HepG2 (cell line): ENCODE measurements around the gene NIP7. TPM values are rescaled to one million over a fixed set of nuclear protein-coding genes. Genes with fewer than 3 reads are reported as not detected.
A peak's percentile ranks its signal among the peaks of the same experiment; 100 is the strongest.

Experiments
- ATF2 ChIP-seq: sonication (generic); formaldehyde crosslinking; IDR thresholded peaks from 2 replicates; pipeline ENCODE4 v1.4.0; 2020; ENCODE audit warnings: missing genetic modification reagents
- CBX1 ChIP-seq: IDR thresholded peaks from one replicate; pipeline ENCODE4 v1.6.1; 2016; ENCODE audit warnings: antibody characterized with exemption, low read depth
- FLYWCH1 ChIP-seq: sonication (generic); formaldehyde crosslinking; IDR thresholded peaks from 2 replicates; pipeline ENCODE4 v1.8.1; 2023; ENCODE audit warnings: mild to moderate bottlenecking, missing genetic modification reagents
- HDAC2 ChIP-seq: sonication (generic); formaldehyde crosslinking; IDR thresholded peaks from 2 replicates; pipeline ENCODE4 v1.4.0; 2020; ENCODE audit warnings: missing genetic modification reagents
- HIVEP1 ChIP-seq: sonication (generic); formaldehyde crosslinking; IDR thresholded peaks from 2 replicates; pipeline ENCODE4 v1.4.0; 2020; ENCODE audit warnings: mild to moderate bottlenecking, missing genetic modification reagents
- HNRNPK ChIP-seq: fragments of 200-400 bp; formaldehyde crosslinking; IDR thresholded peaks from 2 replicates; pipeline ENCODE4 v1.6.1; 2018; ENCODE audit warnings: low read length, low read depth, moderate library complexity, mild to moderate bottlenecking; ENCODE audit not compliant: poor library complexity, severe bottlenecking
- KAT7 ChIP-seq: IDR thresholded peaks from 2 replicates; pipeline ENCODE4 v1.6.1; 2018; ENCODE audit warnings: borderline replicate concordance, missing compliant biosample characterization
- MAFK ChIP-seq, 2 experiments: IDR thresholded peaks in 1 of 2; conservative IDR thresholded peaks in 1 of 2; 2 replicates each; pipeline ENCODE4 v1.6.1; 2011; ENCODE audit warnings: improper control_type of control experiment in 2 of 2, low read length in 2 of 2
- MBNL3 ChIP-seq: fragments of 250-450 bp; sonication (Bioruptor Pico); conservative IDR thresholded peaks from 2 replicates; pipeline ENCODE4 v1.8.0; 2022; ENCODE audit warnings: mild to moderate bottlenecking, inconsistent platforms
- NFATC3 ChIP-seq: sonication (generic); formaldehyde crosslinking; IDR thresholded peaks from 2 replicates; pipeline ENCODE4 v1.5.1; 2020; ENCODE audit warnings: mild to moderate bottlenecking, missing genetic modification reagents
- PHF20 ChIP-seq: sonication (generic); formaldehyde crosslinking; IDR thresholded peaks from 2 replicates; pipeline ENCODE4 v1.5.0; 2020; ENCODE audit warnings: mild to moderate bottlenecking, missing genetic modification reagents
- SAP130 ChIP-seq: IDR thresholded peaks from 2 replicates; pipeline ENCODE4 v1.6.1; 2016; ENCODE audit warnings: low read depth
- SOX6 ChIP-seq, 2 experiments: fragments of 450-650 bp in 1 of 2; sonication (generic) in 1 of 2; formaldehyde crosslinking in 1 of 2; IDR thresholded peaks; 2 replicates each; pipeline versions ENCODE4 v1.4.0 to v1.6.1; 2017 to 2020; ENCODE audit warnings: antibody characterized with exemption in 1 of 2, mild to moderate bottlenecking in 1 of 2, missing genetic modification reagents in 1 of 2
- THAP11 ChIP-seq: IDR thresholded peaks from 2 replicates; pipeline ENCODE4 v1.6.1; 2016; ENCODE audit warnings: missing biosample characterization, missing genetic modification reagents
- THAP9 ChIP-seq: sonication (generic); formaldehyde crosslinking; IDR thresholded peaks from 2 replicates; pipeline ENCODE4; 2020; ENCODE audit warnings: missing genetic modification reagents, mild to moderate bottlenecking, borderline replicate concordance
- UBTF ChIP-seq: sonication (generic); formaldehyde crosslinking; IDR thresholded peaks from 2 replicates; pipeline ENCODE4 v1.4.0; 2020; ENCODE audit warnings: mild to moderate bottlenecking, missing genetic modification reagents
- ZBTB1 ChIP-seq: sonication (generic); formaldehyde crosslinking; IDR thresholded peaks from 2 replicates; pipeline ENCODE4 v1.4.0; 2020; ENCODE audit warnings: missing genetic modification reagents, borderline replicate concordance
- ZC3H13 ChIP-seq: sonication (generic); formaldehyde crosslinking; IDR thresholded peaks from 2 replicates; pipeline ENCODE4 v1.8.1; 2023; ENCODE audit warnings: mild to moderate bottlenecking, missing genetic modification reagents, moderate library complexity
- ZMYM4 ChIP-seq: sonication (generic); formaldehyde crosslinking; IDR thresholded peaks from 2 replicates; pipeline ENCODE4 v1.8.1; 2023; ENCODE audit warnings: mild to moderate bottlenecking, missing genetic modification reagents
- ZNF292 ChIP-seq: sonication (generic); formaldehyde crosslinking; IDR thresholded peaks from 2 replicates; pipeline ENCODE4 v1.8.1; 2022; ENCODE audit warnings: mild to moderate bottlenecking, low read depth, missing genetic modification reagents, borderline replicate concordance
- ZNF530 ChIP-seq: sonication (generic); formaldehyde crosslinking; IDR thresholded peaks from 2 replicates; pipeline ENCODE4 v1.5.0; 2020; ENCODE audit warnings: low read depth, mild to moderate bottlenecking, missing genetic modification reagents
- ZNF616 ChIP-seq: sonication (generic); formaldehyde crosslinking; IDR thresholded peaks from 2 replicates; pipeline ENCODE4 v1.5.0; 2020; ENCODE audit warnings: low read depth, mild to moderate bottlenecking, missing genetic modification reagents
- ZNF678 ChIP-seq: sonication (generic); formaldehyde crosslinking; IDR thresholded peaks from 2 replicates; pipeline ENCODE4 v1.4.0; 2020; ENCODE audit warnings: mild to moderate bottlenecking, missing genetic modification reagents
- polyA plus RNA-seq, 8 experiments: library from polyadenylated mRNA; depleted of rRNA in 3 of 8; stranded (reverse) in 7 of 8; unstranded in 1 of 8; fragments of >200 nt; fragmentation: Illumina TruSeq in 4 of 8; extraction: Trizol in 4 of 8; gene quantifications; 2 replicates each; pipeline versions ENCODE4 v1.2.1 to v1.2.3, GENCODE V29; 2011 to 2016; ENCODE audit warnings: low read depth in 4 of 8, missing spikeins in 1 of 8, mixed read lengths in 1 of 8; ENCODE audit not compliant: insufficient read depth in 1 of 8
- total RNA-seq, 5 experiments: library from RNA; depleted of rRNA; stranded (reverse); fragments of >200 nt; fragmentation: Illumina TruSeq; extraction: Trizol; gene quantifications; 2 replicates each; pipeline ENCODE4 v1.2.3, GENCODE V29; 2016; ENCODE audit warnings: low read depth in 1 of 5

Gene NIP7
- total and polyA plus RNA-seq, 2 of the 13 experiments (the other 11 are each of a cell fraction or from before 2014, with no cell fraction given), result 15.3 to 114 TPM

DNA sequence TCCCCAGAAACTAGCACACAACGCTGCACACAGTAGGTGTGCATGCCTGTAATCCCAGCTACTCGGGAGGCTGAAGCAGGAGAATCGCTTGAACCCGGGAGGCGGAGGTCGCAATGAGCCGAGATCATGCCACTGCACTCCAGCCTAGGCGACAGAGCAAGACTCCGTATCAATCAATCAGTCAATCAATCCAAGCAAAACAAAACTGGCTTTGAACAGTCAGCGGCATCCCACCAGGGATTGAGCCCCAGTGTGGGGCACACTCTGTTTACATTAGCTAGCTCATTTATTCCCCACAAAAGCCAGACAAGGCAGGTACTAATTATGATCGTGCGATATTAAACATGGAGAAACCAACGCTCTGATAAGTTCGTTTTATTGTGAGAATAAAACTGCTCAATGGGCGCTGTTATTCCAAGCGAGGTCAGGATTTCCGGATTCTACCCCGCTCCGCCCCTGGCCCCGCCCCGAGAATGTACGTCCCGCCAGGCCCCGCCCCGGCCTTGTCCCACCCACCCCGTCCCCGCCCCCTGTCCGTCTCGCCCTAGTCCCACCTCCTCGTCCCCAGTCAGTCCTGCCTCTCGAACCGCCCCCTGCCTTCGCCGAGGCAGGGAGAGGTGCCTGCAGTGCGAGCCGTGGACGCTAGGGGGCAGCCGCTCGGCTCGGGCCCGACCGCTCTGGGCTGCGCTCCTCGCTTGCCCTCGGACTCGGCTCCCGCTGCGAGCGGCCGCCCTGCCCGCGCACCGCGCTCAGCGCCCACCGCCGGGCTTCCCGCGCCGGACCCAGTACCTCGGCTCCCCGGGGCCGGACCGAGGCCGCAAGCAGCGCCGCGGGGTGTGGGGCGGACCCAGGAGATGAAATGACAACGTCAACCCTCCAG lies 28.7 kb upstream of the NIP7 start, which contains the start of gene VPS4A (continued):
- no peak for TF ChIP-seq THAP9 (CRISPR knock-in tag)
- TF ChIP-seq HNRNPK, result peak; percentile 83
- TF ChIP-seq ZMYM4 (CRISPR knock-in tag), result peak; percentile 94
- no peak for TF ChIP-seq NFATC3 (CRISPR knock-in tag)
- peak; percentile 54 for TF ChIP-seq ATF2
- peak; percentile 88 for TF ChIP-seq THAP11 (CRISPR knock-in tag)
- TF ChIP-seq UBTF (CRISPR knock-in tag), result peak; percentile 85; the same call in 1 of the 2 replicates
- no peak; the same call in 1 of the 2 replicates for TF ChIP-seq ZC3H13 (CRISPR knock-in tag)
- no peak for TF ChIP-seq ZBTB1 (CRISPR knock-in tag)
- peak; percentile 84 for TF ChIP-seq CBX1
- peak; percentile 42; the same call in 1 of the 2 replicates for TF ChIP-seq KAT7 (CRISPR knock-in tag)
- no peak for TF ChIP-seq FLYWCH1 (CRISPR knock-in tag)
- TF ChIP-seq HDAC2 (CRISPR knock-in tag), result peak; percentile 31
- TF ChIP-seq MBNL3 (CRISPR knock-in tag), result no peak
- TF ChIP-seq HIVEP1, result 0 out of 2 replicates have a peak, but pooled peaks have one; percentile 27
- peak; percentile 81 for TF ChIP-seq PHF20
- no peak for TF ChIP-seq ZNF616 (CRISPR knock-in tag)
- TF ChIP-seq ZNF530 (CRISPR knock-in tag), result no peak
- no peak for TF ChIP-seq SOX6 (IDR thresholded peaks at IDR 0.05)
- TF ChIP-seq SOX6 (CRISPR knock-in tag; IDR thresholded peaks at IDR 0.05), result 0 out of 2 replicates have a peak, but pooled peaks have one; percentile 25
- no peak for TF ChIP-seq MAFK (conservative IDR thresholded peaks at IDR 0.05 in 1 of 2, IDR thresholded peaks at IDR 0.05 in 1 of 2; ENCODE audit: low read length in 2 of 2)
- TF ChIP-seq ZNF678 (CRISPR knock-in tag), result peak; percentile 61; the same call in 1 of the 2 replicates
- TF ChIP-seq SAP130 (CRISPR knock-in tag), result peak; percentile 92
- TF ChIP-seq ZNF292 (CRISPR knock-in tag), result no peak
